GM18502 (cell line): Measurements from ENCODE around the gene METTL22.

ENCODE experiments used
- ATAC-seq: cut with Tn5 transposase; IDR thresholded peaks from one replicate; pipeline ENCODE4 v1.9.1; 2021; ENCODE audit warnings: mild to moderate bottlenecking; ENCODE audit not compliant: unreplicated experiment, poor library complexity

Gene METTL22

GRCh38 chr16:8660841-8661301, 39.4 kb downstream of the METTL22 start:
- ATAC-seq = no peak

GRCh38 chr16:8661703-8662102, 40.2 kb downstream of the METTL22 start:
- ATAC-seq = no peak

GRCh38 chr16:8663192-8664089, 41.9 kb downstream of the METTL22 start:
- ATAC-seq = no peak

- no peak for ATAC-seq
Measured at GRCh38 chr16:8665529-8665928, 44.0 kb downstream of the METTL22 start.

- ATAC-seq = no peak
Measured at GRCh38 chr16:8667492-8667891, 46.0 kb downstream of the METTL22 start.

GRCh38 chr16:8668113-8668512, 46.6 kb downstream of the METTL22 start:
- ATAC-seq = no peak

- ATAC-seq = no peak
Measured at GRCh38 chr16:8669481-8669880, 48.0 kb downstream of the METTL22 start.

GRCh38 chr16:8670014-8670560, 48.6 kb downstream of the METTL22 start:
- ATAC-seq = no peak

- peak; percentile 46 for ATAC-seq
Measured at GRCh38 chr16:8673611-8674412, 52.3 kb downstream of the METTL22 start.

GRCh38 chr16:8674413-8675022, 53.0 kb downstream of the METTL22 start, which contains the start of gene ABAT:
ABAT (plus strand) TSS chr16:8674617; CDS start chr16:8735740, 61,123 bp downstream.
- peak; percentile 100 for ATAC-seq

GRCh38 chr16:8675183-8676159, 54.0 kb downstream of the METTL22 start:
- ATAC-seq = no peak

GRCh38 chr16:8676160-8676547, 54.7 kb downstream of the METTL22 start:
- no peak for ATAC-seq

GRCh38 chr16:8676737-8677375, 55.4 kb downstream of the METTL22 start:
- ATAC-seq = no peak

GRCh38 chr16:8677481-8677880, 56.0 kb downstream of the METTL22 start:
- ATAC-seq = no peak

GRCh38 chr16:8678068-8678927, 56.8 kb downstream of the METTL22 start:
- ATAC-seq = no peak

GRCh38 chr16:8679151-8679550, 57.7 kb downstream of the METTL22 start:
- no peak for ATAC-seq

GRCh38 chr16:8682551-8683259, 61.2 kb downstream of the METTL22 start:
- no peak for ATAC-seq
